Lower lobe of right lung (tissue), 2 donors: ENCODE results near the gene DAAM2. TPM values are rescaled to one million over a fixed set of nuclear protein-coding genes. Genes with fewer than 3 reads are reported as not detected.

Source experiments
- ATAC-seq, 2 donors: fragments of 200-7000 bp; cut with Tn5 transposase; one replicate each; pipeline ENCODE4 v1.9.1; 2020 to 2022; ENCODE audit warnings: mild to moderate bottlenecking in 2 of 2, moderate library complexity in 2 of 2
- DNase-seq: peaks from one replicate; pipeline ENCODE4 v3.0.0-alpha.2; 2020
- H3K27ac ChIP-seq: fragments of 200-600 bp; one replicate; pipeline ENCODE4 v1.8.0; 2022
- H3K27me3 ChIP-seq: fragments of 200-600 bp; one replicate; pipeline ENCODE4 v1.8.0; 2022; ENCODE audit warnings: low read depth
- H3K36me3 ChIP-seq: fragments of 200-600 bp; one replicate; pipeline ENCODE4 v1.8.0; 2022; ENCODE audit warnings: mild to moderate bottlenecking
- H3K4me1 ChIP-seq: fragments of 200-600 bp; one replicate; pipeline ENCODE4 v1.8.0; 2022
- H3K4me3 ChIP-seq: fragments of 200-600 bp; one replicate; pipeline ENCODE4 v1.8.0; 2022; ENCODE audit warnings: mild to moderate bottlenecking
- H3K9me3 ChIP-seq: fragments of 200-600 bp; one replicate; pipeline ENCODE4 v1.8.0; 2022
- intact Hi-C: fragments of 100-400 bp; cut with DNase I; formaldehyde crosslinking; loops from one replicate; pipeline ENCODE4 v1.11.0; 2022
- total RNA-seq: library from RNA; stranded (reverse); fragmentation: NEBNext Ultra II Directional; extraction: Animal tissue kit (Norgen Biotek cat#: 25700); gene quantifications from one replicate; pipeline ENCODE4 v1.2.1, GENCODE V29; 2021
- TF ChIP-seq, protein P1 (sequence below): fragments of 200-600 bp; IDR thresholded peaks from one replicate; pipeline ENCODE4 v1.8.0; 2022; ENCODE audit warnings: antibody characterized with exemption, mild to moderate bottlenecking
- donor health status: DM: no; HTN: yes; CAD: no; lungs with severe emphysema.

Gene DAAM2
- total RNA-seq, 1 donor from 2014 or later = 29.0 TPM

- DNase-seq = no peak
- Histone ChIP-seq H3K9me3 (no peaks in the 10 kb centered on the region), H3K4me1 (peaks cover 27% of the 10 kb centered on the region), H3K27ac (no peak overlapping the region), H3K27me3 (peaks cover 14% of the 10 kb centered on the region), H3K36me3 (no peaks in the 10 kb centered on the region), H3K4me3 (peak overlapping the region; percentile 62)
- intact Hi-C loops = no loop called here
- TF ChIP-seq, protein P1, sequence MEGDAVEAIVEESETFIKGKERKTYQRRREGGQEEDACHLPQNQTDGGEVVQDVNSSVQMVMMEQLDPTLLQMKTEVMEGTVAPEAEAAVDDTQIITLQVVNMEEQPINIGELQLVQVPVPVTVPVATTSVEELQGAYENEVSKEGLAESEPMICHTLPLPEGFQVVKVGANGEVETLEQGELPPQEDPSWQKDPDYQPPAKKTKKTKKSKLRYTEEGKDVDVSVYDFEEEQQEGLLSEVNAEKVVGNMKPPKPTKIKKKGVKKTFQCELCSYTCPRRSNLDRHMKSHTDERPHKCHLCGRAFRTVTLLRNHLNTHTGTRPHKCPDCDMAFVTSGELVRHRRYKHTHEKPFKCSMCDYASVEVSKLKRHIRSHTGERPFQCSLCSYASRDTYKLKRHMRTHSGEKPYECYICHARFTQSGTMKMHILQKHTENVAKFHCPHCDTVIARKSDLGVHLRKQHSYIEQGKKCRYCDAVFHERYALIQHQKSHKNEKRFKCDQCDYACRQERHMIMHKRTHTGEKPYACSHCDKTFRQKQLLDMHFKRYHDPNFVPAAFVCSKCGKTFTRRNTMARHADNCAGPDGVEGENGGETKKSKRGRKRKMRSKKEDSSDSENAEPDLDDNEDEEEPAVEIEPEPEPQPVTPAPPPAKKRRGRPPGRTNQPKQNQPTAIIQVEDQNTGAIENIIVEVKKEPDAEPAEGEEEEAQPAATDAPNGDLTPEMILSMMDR = no peak
- ATAC-seq = no peak
Observed at GRCh38 chr6:39794231-39794630, 2.1 kb downstream of the DAAM2 start.

DNA sequence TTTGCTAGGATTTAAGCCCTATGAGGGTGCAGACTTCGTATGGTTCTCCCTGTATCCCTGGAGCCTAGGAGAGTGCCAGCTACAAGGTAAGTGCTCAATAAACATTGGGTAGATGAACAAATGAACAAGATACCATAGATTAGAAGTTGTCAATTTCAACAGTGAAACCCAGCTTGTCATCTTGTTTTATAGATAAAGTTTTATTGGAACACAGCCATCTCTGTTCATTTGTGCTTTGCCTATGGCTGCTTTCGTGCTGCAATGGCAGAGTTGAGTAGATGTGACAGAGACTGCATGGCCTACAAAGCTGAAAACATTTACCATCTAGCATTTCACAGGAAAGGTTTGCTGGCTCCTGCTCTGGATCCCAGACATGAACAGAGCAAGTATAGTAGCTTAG, 5.6 kb downstream of the DAAM2 start:
- no peak overlapping the region for H3K4me3 ChIP-seq
- DNase-seq (no peak), ATAC-seq (no peak)
- intact Hi-C loops = no loop called here
- TF ChIP-seq, protein P1 = no peak
- H3K4me1 ChIP-seq = peaks cover 28% of the 10 kb centered on the region
- H3K27ac ChIP-seq = no peak overlapping the region
- H3K36me3 ChIP-seq = no peaks in the 10 kb centered on the region
- peaks cover 3% of the 10 kb centered on the region for H3K27me3 ChIP-seq
- H3K9me3 ChIP-seq = no peaks in the 10 kb centered on the region

GRCh38 chr6:39800034-39801032, 8.2 kb downstream of the DAAM2 start:
- Histone ChIP-seq H3K4me1 (peaks cover 33% of the 10 kb centered on the region), H3K27ac (no peak overlapping the region)
- TF ChIP-seq, protein P1 = no peak

GRCh38 chr6:39801456-39802251, 9.5 kb downstream of the DAAM2 start:
- Histone ChIP-seq H3K27ac (no peak overlapping the region), H3K36me3 (no peaks in the 10 kb centered on the region), H3K9me3 (no peaks in the 10 kb centered on the region), H3K4me3 (no peak overlapping the region), H3K27me3 (no peaks in the 10 kb centered on the region), H3K4me1 (peaks cover 25% of the 10 kb centered on the region)
- intact Hi-C loops = no loop called here
- ATAC-seq (no peak), DNase-seq (no peak)
- TF ChIP-seq, protein P1 = no peak

More at GRCh38 chr6:39800034-39801032, 8.2 kb downstream of the DAAM2 start:
- ATAC-seq = no peak
- no peaks in the 10 kb centered on the region for H3K36me3 ChIP-seq
- no peak for DNase-seq
- H3K4me3 ChIP-seq = no peak overlapping the region
- no peaks in the 10 kb centered on the region for H3K27me3 ChIP-seq
- no peaks in the 10 kb centered on the region for H3K9me3 ChIP-seq
- intact Hi-C loops = no loop called here

DNA sequence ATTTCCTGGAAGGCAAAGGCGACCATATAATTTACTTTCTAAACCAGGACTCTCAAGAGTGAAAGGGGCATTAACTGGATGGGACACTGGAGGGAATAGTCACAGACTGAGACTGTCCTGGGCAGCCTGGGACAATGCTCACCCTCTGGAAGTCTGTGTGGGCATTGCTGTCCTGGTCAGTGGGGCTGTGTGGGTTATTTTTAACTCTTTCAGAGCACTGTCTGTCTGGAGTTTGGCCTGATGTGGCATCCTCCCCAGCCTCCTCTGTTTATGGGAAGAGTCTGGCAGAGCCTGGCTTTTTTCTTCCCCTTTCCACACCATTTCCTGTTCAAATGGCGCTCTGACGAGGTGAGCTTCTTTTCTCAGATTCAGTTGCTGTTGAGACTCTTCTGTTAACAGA, 11.7 kb downstream of the DAAM2 start:
- no peak overlapping the region for H3K27ac ChIP-seq
- TF ChIP-seq, protein P1 = no peak

More for the DNA sequence above, 11.7 kb downstream of the DAAM2 start:
- Histone ChIP-seq H3K9me3 (no peaks in the 10 kb centered on the region), H3K4me1 (peaks cover 36% of the 10 kb centered on the region), H3K4me3 (no peak overlapping the region), H3K36me3 (no peaks in the 10 kb centered on the region), H3K27me3 (no peaks in the 10 kb centered on the region)
- no peak for ATAC-seq
- intact Hi-C loops = no loop called here
- DNase-seq = no peak
